OCI-LY1 (cell line): ENCODE measurements around the gene ORM2.
"Not testable (repeated sequence)": the region's sequence is repeated elsewhere in the genome, so short reads cannot be mapped to it uniquely, and the experiment has no call there.

Experiments used
- H2AFZ ChIP-seq: fragments of 200-600 bp; sonication (generic), shearing (Covaris generic); 2 replicates; pipeline ENCODE4 v1.6.0; 2014; ENCODE audit warnings: antibody characterized with exemption, mild to moderate bottlenecking, low read length
- H3F3A ChIP-seq: fragments of 200-600 bp; sonication (generic), shearing (Covaris generic); 2 replicates; pipeline ENCODE4 v1.6.0; 2014; ENCODE audit warnings: mild to moderate bottlenecking, antibody characterized with exemption, low read length, moderate library complexity; ENCODE audit not compliant: insufficient read depth
- H3K27ac ChIP-seq: fragments of 200-600 bp; sonication (generic); 2 replicates; pipeline ENCODE4 v1.5.1; 2014; ENCODE audit warnings: low read length, mixed run types, mild to moderate bottlenecking, low read depth; ENCODE audit not compliant: poor library complexity, severe bottlenecking
- H3K27me3 ChIP-seq: fragments of 200-600 bp; sonication (generic); 2 replicates; pipeline ENCODE4 v1.6.0; 2014; ENCODE audit warnings: antibody characterized with exemption, mild to moderate bottlenecking, low read length, moderate library complexity; ENCODE audit not compliant: insufficient read depth
- H3K36me3 ChIP-seq: fragments of 200-600 bp; sonication (generic); 2 replicates; pipeline ENCODE4 v1.6.1; 2014; ENCODE audit warnings: mild to moderate bottlenecking, antibody characterized with exemption, low read length, moderate library complexity, mixed read lengths; ENCODE audit not compliant: insufficient read depth
- H3K4me1 ChIP-seq: fragments of 200-600 bp; sonication (generic); 2 replicates; pipeline ENCODE4 v1.5.1; 2014; ENCODE audit warnings: mild to moderate bottlenecking, low read length, moderate library complexity; ENCODE audit not compliant: insufficient read depth, severe bottlenecking
- H3K4me2 ChIP-seq: fragments of 200-600 bp; sonication (generic), shearing (Covaris generic); 2 replicates; pipeline ENCODE4 v1.6.1; 2014; ENCODE audit warnings: low read length
- H3K4me3 ChIP-seq: fragments of 200-600 bp; sonication (generic); 2 replicates; pipeline ENCODE4 v1.5.1; 2014; ENCODE audit warnings: low read length, low read depth, mild to moderate bottlenecking, mixed read lengths; ENCODE audit not compliant: poor library complexity, severe bottlenecking
- H3K79me2 ChIP-seq: fragments of 200-600 bp; shearing (Covaris generic); 2 replicates; pipeline ENCODE4 v1.6.1; 2016; ENCODE audit warnings: mixed run types, low read length, mixed read lengths; ENCODE audit not compliant: insufficient read depth
- H3K9ac ChIP-seq: fragments of 200-600 bp; sonication (generic), shearing (Covaris generic); 2 replicates; pipeline ENCODE4 v1.6.1; 2014; ENCODE audit warnings: mild to moderate bottlenecking, low read length, mixed read lengths
- H3K9me2 ChIP-seq: fragments of 200-600 bp; sonication (generic), shearing (Covaris generic); 2 replicates; pipeline ENCODE4 v1.6.1; 2014; ENCODE audit warnings: low read depth, mild to moderate bottlenecking, low read length, mixed read lengths
- H3K9me3 ChIP-seq: fragments of 200-600 bp; shearing (Covaris generic); 2 replicates; pipeline ENCODE4 v1.6.1; 2014; ENCODE audit warnings: low read length, mixed read lengths
- H4K20me1 ChIP-seq: fragments of 200-600 bp; sonication (generic), shearing (Covaris generic); 2 replicates; pipeline ENCODE4 v1.6.0; 2016; ENCODE audit warnings: mild to moderate bottlenecking, low read length; ENCODE audit not compliant: insufficient read depth
- EZH2 ChIP-seq: fragments of 200-600 bp; sonication (generic), shearing (Covaris generic); IDR thresholded peaks from 2 replicates; pipeline ENCODE4 v1.8.0; 2017; ENCODE audit warnings: borderline replicate concordance, mixed run types, mild to moderate bottlenecking, antibody characterized with exemption, low read length, moderate library complexity, mixed read lengths
- TF ChIP-seq, protein P1 (sequence below): fragments of 200-600 bp; sonication (generic), shearing (Covaris generic); IDR thresholded peaks from 2 replicates; pipeline ENCODE4 v1.5.1; 2017; ENCODE audit warnings: mild to moderate bottlenecking, antibody characterized with exemption, low read length, moderate library complexity, mixed read lengths

The ORM2 gene

GRCh38 chr9:114321759-114322158 is 7.9 kb upstream of the ORM2 start:
- Histone ChIP-seq H3K4me1 (no peaks in the 10 kb centered on the region), H3K4me2 (no peak overlapping the region), H3F3A (no peaks in the 10 kb centered on the region), H3K4me3 (no peak overlapping the region), H3K27me3 (no peaks in the 10 kb centered on the region), H3K9me2 (no peaks in the 10 kb centered on the region), H3K36me3 (no peaks in the 10 kb centered on the region), H3K9ac (no peak overlapping the region), H3K27ac (no peak overlapping the region), H3K79me2 (no peaks in the 10 kb centered on the region), H4K20me1 (no peaks in the 10 kb centered on the region), H2AFZ (no peak overlapping the region), H3K9me3 (no peaks in the 10 kb centered on the region)
- TF ChIP-seq, protein P1, sequence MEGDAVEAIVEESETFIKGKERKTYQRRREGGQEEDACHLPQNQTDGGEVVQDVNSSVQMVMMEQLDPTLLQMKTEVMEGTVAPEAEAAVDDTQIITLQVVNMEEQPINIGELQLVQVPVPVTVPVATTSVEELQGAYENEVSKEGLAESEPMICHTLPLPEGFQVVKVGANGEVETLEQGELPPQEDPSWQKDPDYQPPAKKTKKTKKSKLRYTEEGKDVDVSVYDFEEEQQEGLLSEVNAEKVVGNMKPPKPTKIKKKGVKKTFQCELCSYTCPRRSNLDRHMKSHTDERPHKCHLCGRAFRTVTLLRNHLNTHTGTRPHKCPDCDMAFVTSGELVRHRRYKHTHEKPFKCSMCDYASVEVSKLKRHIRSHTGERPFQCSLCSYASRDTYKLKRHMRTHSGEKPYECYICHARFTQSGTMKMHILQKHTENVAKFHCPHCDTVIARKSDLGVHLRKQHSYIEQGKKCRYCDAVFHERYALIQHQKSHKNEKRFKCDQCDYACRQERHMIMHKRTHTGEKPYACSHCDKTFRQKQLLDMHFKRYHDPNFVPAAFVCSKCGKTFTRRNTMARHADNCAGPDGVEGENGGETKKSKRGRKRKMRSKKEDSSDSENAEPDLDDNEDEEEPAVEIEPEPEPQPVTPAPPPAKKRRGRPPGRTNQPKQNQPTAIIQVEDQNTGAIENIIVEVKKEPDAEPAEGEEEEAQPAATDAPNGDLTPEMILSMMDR = no peak
- no peak for TF ChIP-seq EZH2

DNA sequence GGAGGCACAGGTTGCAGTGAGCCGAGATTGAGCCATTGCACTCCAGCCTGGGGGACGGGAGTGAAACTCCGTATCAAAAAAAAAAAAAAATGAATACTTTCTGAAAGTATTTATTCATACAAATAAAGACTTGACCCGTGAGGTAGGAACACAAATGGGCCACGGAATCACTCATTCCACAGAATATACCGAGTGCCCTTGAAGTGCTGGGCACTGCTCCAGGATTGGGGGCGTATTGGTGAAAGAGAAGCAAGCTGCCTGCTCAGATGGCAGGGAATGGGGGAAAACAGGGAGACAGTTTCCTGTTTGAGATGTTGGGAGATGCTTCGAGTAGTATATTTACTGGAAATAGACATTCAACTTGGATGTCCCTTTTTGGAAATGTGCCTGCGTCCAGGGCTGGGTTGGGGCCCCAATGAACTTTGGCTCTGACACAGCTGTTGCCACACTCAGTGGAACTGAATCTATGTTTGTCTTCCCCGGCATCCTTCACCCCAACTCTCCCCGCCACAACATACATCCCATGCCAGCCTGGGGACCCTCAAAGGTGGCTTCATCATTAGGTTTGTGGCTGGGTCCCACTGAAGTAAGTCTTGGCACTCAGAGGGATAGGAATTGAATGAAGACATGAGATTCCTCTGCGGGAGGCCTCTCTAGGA is 7.4 kb upstream of the ORM2 start:
- H4K20me1 ChIP-seq, H3K27me3 ChIP-seq, H3K36me3 ChIP-seq, H3K27ac ChIP-seq, H3K4me1 ChIP-seq, H2AFZ ChIP-seq, H3K4me3 ChIP-seq, H3K9me2 ChIP-seq, H3K9me3 ChIP-seq, H3F3A ChIP-seq, H3K4me2 ChIP-seq, H3K79me2 ChIP-seq, H3K9ac ChIP-seq: not testable (repeated sequence)

DNA sequence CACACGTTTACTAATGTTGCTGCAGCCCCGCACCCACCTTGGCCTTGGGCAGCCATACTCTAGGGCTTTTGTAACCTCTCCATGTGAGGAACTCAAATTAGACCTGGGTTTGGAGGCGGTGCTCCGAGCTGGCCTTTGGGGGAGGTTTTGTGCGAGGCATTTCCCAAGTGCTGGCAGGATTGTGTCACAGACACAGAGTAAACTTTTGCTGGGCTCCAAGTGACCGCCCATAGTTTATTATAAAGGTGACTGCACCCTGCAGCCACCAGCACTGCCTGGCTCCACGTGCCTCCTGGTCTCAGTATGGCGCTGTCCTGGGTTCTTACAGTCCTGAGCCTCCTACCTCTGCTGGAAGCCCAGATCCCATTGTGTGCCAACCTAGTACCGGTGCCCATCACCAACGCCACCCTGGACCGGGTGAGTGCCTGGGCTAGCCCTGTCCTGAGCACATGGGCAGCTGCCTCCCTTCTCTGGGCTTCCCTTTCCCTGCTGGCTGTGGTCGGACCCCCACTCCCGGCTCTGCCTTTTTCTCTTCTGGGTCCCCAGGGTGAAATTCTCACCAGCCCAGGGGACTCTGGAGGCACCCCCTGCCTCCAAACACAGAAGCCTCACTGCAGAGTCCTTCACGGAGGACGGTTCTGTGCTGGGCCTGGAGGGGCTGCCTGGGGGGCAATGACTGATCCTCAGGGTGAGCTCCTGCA is 6.7 kb upstream of the ORM2 start, which contains the start of gene ORM1:
Gene ORM1, plus strand, starts transcription at position 268 of the 701 bp plus-strand sequence. Its CDS starts 36 bp downstream, at position 304.
- not testable (repeated sequence) for H3K27ac ChIP-seq, H4K20me1 ChIP-seq, H3K27me3 ChIP-seq, H3F3A ChIP-seq, H3K9me2 ChIP-seq, H3K79me2 ChIP-seq, H3K36me3 ChIP-seq, H3K4me2 ChIP-seq, H2AFZ ChIP-seq, H3K9ac ChIP-seq, H3K4me1 ChIP-seq, H3K4me3 ChIP-seq, H3K9me3 ChIP-seq

GRCh38 chr9:114323849-114324248 is 5.8 kb upstream of the ORM2 start:
- H3K79me2 ChIP-seq, H2AFZ ChIP-seq, H3K4me1 ChIP-seq, H3K9ac ChIP-seq, H3K9me3 ChIP-seq, H3K36me3 ChIP-seq, H3K27ac ChIP-seq, H3K27me3 ChIP-seq, H3F3A ChIP-seq, H3K9me2 ChIP-seq, H4K20me1 ChIP-seq, H3K4me2 ChIP-seq, H3K4me3 ChIP-seq: not testable (repeated sequence)
